Measurements from ENCODE around the gene TKTL1. TPM values are rescaled to one million over a fixed set of nuclear protein-coding genes. Genes with fewer than 3 reads are reported as not detected.

TKTL1 gene
- total and polyA plus RNA-seq, 7 experiments from 2014 or later = 0.58 to 47.7 (median 4.0) TPM

- no peaks in the 10 kb centered on the region for H3K27me3 Mint-ChIP-seq
- H3K4me3 ChIP-seq (ENCODE audit: low read length) = no peak overlapping the region
- H3K36me3 Mint-ChIP-seq = peaks cover 0 to 3% (median 0%) of the 10 kb centered on the region in 5 donors
- no peak overlapping the region for H3K27ac ChIP-seq (ENCODE audit: low read depth, low read length)
- POLR2A ChIA-PET = interaction anchor here (1.2 to 1.6 kb wide), 2 partner anchors 24 to 156 kb away, joined by 3 to 7 read pairs; partner anchors contain the start of gene RPL10
- peaks cover 14 to 29% of the 10 kb centered on the region in 2 donors for H3K4me1 ChIP-seq (ENCODE audit: control insufficient read depth in 2 of 2, insufficient read depth in 2 of 2, low read length in 2 of 2)
- no peaks in the 10 kb centered on the region for H3K9me3 Mint-ChIP-seq
- DNase-seq = no peak
- intact Hi-C loops (cut with micrococcal nuclease) = loop anchor here (5.0 to 10.0 kb wide), 5 partner anchors 140 to 653 kb away; partner anchors contain the start of genes ARHGAP4 (in 2 of the 2), ABCD1 (in 1 of the 2), BCAP31 (in 1 of the 2) and FAM3A (in 1 of the 2)
- CTCF ChIA-PET = interaction anchor here (0.6 to 1.0 kb wide), 2 partner anchors 53 to 150 kb away, joined by 3 read pairs; no protein-coding TSS in a partner anchor
- peak overlapping the region in 4 of 10 donors; percentile 5 to 61 (median 24) for H3K4me3 Mint-ChIP-seq
- H3K4me1 Mint-ChIP-seq = peaks cover 0 to 18% (median 12%) of the 10 kb centered on the region in 7 donors
- H3K27ac Mint-ChIP-seq = no peak overlapping the region
- ATAC-seq = no peak
- no peaks in the 10 kb centered on the region for H3K36me3 ChIP-seq (ENCODE audit: control insufficient read depth in 2 of 3, insufficient read depth in 3 of 3, low read length in 3 of 3)
- H3K27me3 ChIP-seq (ENCODE audit: control insufficient read depth in 2 of 2, insufficient read depth in 2 of 2, low read length in 2 of 2) = no peaks in the 10 kb centered on the region
- no peaks in the 10 kb centered on the region for H3K9me3 ChIP-seq (ENCODE audit: control insufficient read depth in 2 of 3, low read length in 3 of 3)
These were observed 79.5 kb downstream of the TKTL1 start for GRCh38 chrX:154375156-154375504.

GRCh38 chrX:154376774-154377173 lies 81.2 kb downstream of the TKTL1 start:
- no peaks in the 10 kb centered on the region for H3K27me3 ChIP-seq (ENCODE audit: control insufficient read depth in 2 of 2, insufficient read depth in 2 of 2, low read length in 2 of 2)
- peak overlapping the region; percentile 45 for H3K27ac ChIP-seq (ENCODE audit: low read depth, low read length)
- no peak for ATAC-seq
- H3K4me3 ChIP-seq (ENCODE audit: low read length) = no peak overlapping the region
- H3K27me3 Mint-ChIP-seq = no peaks in the 10 kb centered on the region
- peak overlapping the region in 1 of 10 donors; percentile 37 for H3K4me3 Mint-ChIP-seq
- H3K9me3 ChIP-seq (ENCODE audit: control insufficient read depth in 2 of 3, low read length in 3 of 3) = no peaks in the 10 kb centered on the region
- no peak for DNase-seq
- peaks cover 0 to 12% (median 0%) of the 10 kb centered on the region in 3 experiments for H3K36me3 ChIP-seq (ENCODE audit: control insufficient read depth in 2 of 3, insufficient read depth in 3 of 3, low read length in 3 of 3)
- peaks cover 5 to 26% (median 20%) of the 10 kb centered on the region in 7 donors for H3K4me1 Mint-ChIP-seq
- peaks cover 0 to 3% (median 0%) of the 10 kb centered on the region in 5 donors for H3K36me3 Mint-ChIP-seq
- intact Hi-C loops (cut with micrococcal nuclease) = loop anchor here (5.0 to 10.0 kb wide), 5 partner anchors 138 to 654 kb away; partner anchors contain the start of genes ARHGAP4 (in 2 of the 2), ABCD1 (in 1 of the 2), BCAP31 (in 1 of the 2) and FAM3A (in 1 of the 2)
- POLR2A ChIA-PET = interaction anchor here (1.2 to 1.6 kb wide), 3 partner anchors 14 to 155 kb away, joined by 3 to 6 read pairs (median 4); partner anchors contain the start of gene RPL10
- peaks cover 20 to 36% of the 10 kb centered on the region in 2 donors for H3K4me1 ChIP-seq (ENCODE audit: control insufficient read depth in 2 of 2, insufficient read depth in 2 of 2, low read length in 2 of 2)
- CTCF ChIA-PET = no interaction called here
- peak overlapping the region in 5 of 9 donors; percentile 19 to 94 (median 73) for H3K27ac Mint-ChIP-seq
- peaks cover 0 to 2% (median 0%) of the 10 kb centered on the region in 11 donors for H3K9me3 Mint-ChIP-seq

GRCh38 chrX:154378059-154378798 lies 82.6 kb downstream of the TKTL1 start:
- Histone ChIP-seq H3K27me3 (ENCODE audit: control insufficient read depth in 2 of 2, insufficient read depth in 2 of 2, low read length in 2 of 2) (no peaks in the 10 kb centered on the region), H3K9me3 (ENCODE audit: control insufficient read depth in 2 of 3, low read length in 3 of 3) (no peaks in the 10 kb centered on the region), H3K27ac (ENCODE audit: low read depth, low read length) (peak overlapping the region; percentile 98), H3K4me1 (ENCODE audit: control insufficient read depth in 2 of 2, insufficient read depth in 2 of 2, low read length in 2 of 2) (peaks cover 16 to 26% of the 10 kb centered on the region in 2 donors), H3K36me3 (ENCODE audit: control insufficient read depth in 2 of 3, insufficient read depth in 3 of 3, low read length in 3 of 3) (peaks cover 0 to 13% (median 0%) of the 10 kb centered on the region in 3 experiments), H3K4me3 (ENCODE audit: low read length) (peak overlapping the region; percentile 31)
- ChIA-PET CTCF (interaction anchor here (0.6 kb wide), 1 partner anchor 136 kb away, joined by 3 read pairs; no protein-coding TSS in a partner anchor), POLR2A (interaction anchor here (1.0 to 1.6 kb wide), 7 partner anchors 7 to 411 kb away, joined by 3 to 8 read pairs (median 5); partner anchors contain the start of genes IKBKG and RPL10)
- intact Hi-C loops (cut with micrococcal nuclease) = loop anchor here (1.0 to 10.0 kb wide), 8 partner anchors 9 to 656 kb away; partner anchors contain the start of genes ARHGAP4 (in 2 of the 2), MECP2 (in 2 of the 2), ABCD1 (in 1 of the 2) and BCAP31 (in 1 of the 2)
- Mint-ChIP-seq H3K9me3 (peaks cover 0 to 2% (median 0%) of the 10 kb centered on the region in 11 donors), H3K27me3 (no peaks in the 10 kb centered on the region), H3K36me3 (peaks cover 0 to 3% (median 0%) of the 10 kb centered on the region in 5 donors), H3K27ac (peak overlapping the region; percentile 37 to 95 (median 89)), H3K4me1 (peaks cover 5 to 21% (median 12%) of the 10 kb centered on the region in 7 donors), H3K4me3 (peak overlapping the region; percentile 58 to 88 (median 79))
- peak; percentile 29 to 92 (median 54) for DNase-seq
- no peak for ATAC-seq

GRCh38 chrX:154378799-154379568 lies 83.4 kb downstream of the TKTL1 start, which contains the start of gene EMD:
TSS of gene EMD (plus strand) at chrX:154379295. CDS start at chrX:154379485, 190 bp downstream.
- Mint-ChIP-seq H3K27me3 (no peaks in the 10 kb centered on the region), H3K4me3 (peak within 1 kb of the TSS; percentile 73 to 88 (median 84)), H3K4me1 (peaks cover 4 to 21% (median 12%) of the 10 kb centered on the region in 7 donors), H3K36me3 (peaks cover 0 to 3% (median 0%) of the 10 kb centered on the region in 5 donors), H3K27ac (peak within 1 kb of the TSS; percentile 72 to 95 (median 92)), H3K9me3 (peaks cover 0 to 2% (median 0%) of the 10 kb centered on the region in 11 donors)
- H3K4me1 ChIP-seq (ENCODE audit: control insufficient read depth in 2 of 2, insufficient read depth in 2 of 2, low read length in 2 of 2) = peaks cover 10 to 18% of the 10 kb centered on the region in 2 donors
- intact Hi-C loops (cut with micrococcal nuclease) = loop anchor here (1.0 to 10.0 kb wide), 11 partner anchors 8 to 657 kb away; partner anchors contain the start of genes ARHGAP4 (in 2 of the 2), FAM3A (in 2 of the 2), HCFC1 (in 2 of the 2) and MECP2 (in 2 of the 2)
- ATAC-seq (peak; percentile 87), DNase-seq (peak; percentile 88 to 98 (median 96))
- H3K4me3 ChIP-seq (ENCODE audit: low read length) = peak within 1 kb of the TSS; percentile 68
- ChIA-PET POLR2A (interaction anchor here (0.7 to 1.5 kb wide), 11 partner anchors 8 to 452 kb away, joined by 3 to 7 read pairs (median 3); partner anchors contain the start of genes IKBKG and RPL10), CTCF (interaction anchor here (0.6 kb wide), 1 partner anchor 135 kb away, joined by 3 read pairs; no protein-coding TSS in a partner anchor)
- H3K27ac ChIP-seq (ENCODE audit: low read depth, low read length) = peak within 1 kb of the TSS; percentile 99
- no peaks in the 10 kb centered on the region for H3K27me3 ChIP-seq (ENCODE audit: control insufficient read depth in 2 of 2, insufficient read depth in 2 of 2, low read length in 2 of 2)
- peaks cover 0 to 13% (median 0%) of the 10 kb centered on the region in 3 experiments for H3K36me3 ChIP-seq (ENCODE audit: control insufficient read depth in 2 of 3, insufficient read depth in 3 of 3, low read length in 3 of 3)
- no peaks in the 10 kb centered on the region for H3K9me3 ChIP-seq (ENCODE audit: control insufficient read depth in 2 of 3, low read length in 3 of 3)

- DNase-seq = no peak
- CTCF ChIA-PET = no interaction called here
- H3K27me3 Mint-ChIP-seq = no peaks in the 10 kb centered on the region
- POLR2A ChIA-PET = interaction anchor here (0.8 to 1.5 kb wide), 10 partner anchors 8 to 452 kb away, joined by 3 to 7 read pairs (median 3); partner anchors contain the start of genes IKBKG and RPL10
- H3K27ac Mint-ChIP-seq = peak overlapping the region; percentile 72 to 94 (median 92)
- H3K9me3 Mint-ChIP-seq = peaks cover 0 to 2% (median 0%) of the 10 kb centered on the region in 11 donors
- Histone ChIP-seq H3K4me3 (ENCODE audit: low read length) (peak overlapping the region; percentile 68), H3K9me3 (ENCODE audit: control insufficient read depth in 2 of 3, low read length in 3 of 3) (no peaks in the 10 kb centered on the region), H3K4me1 (ENCODE audit: control insufficient read depth in 2 of 2, insufficient read depth in 2 of 2, low read length in 2 of 2) (peaks cover 10 to 16% of the 10 kb centered on the region in 2 donors), H3K27ac (ENCODE audit: low read depth, low read length) (peak overlapping the region; percentile 99), H3K36me3 (ENCODE audit: control insufficient read depth in 2 of 3, insufficient read depth in 3 of 3, low read length in 3 of 3) (peaks cover 0 to 13% (median 0%) of the 10 kb centered on the region in 3 experiments), H3K27me3 (ENCODE audit: control insufficient read depth in 2 of 2, insufficient read depth in 2 of 2, low read length in 2 of 2) (no peaks in the 10 kb centered on the region)
- H3K4me1 Mint-ChIP-seq = peaks cover 4 to 21% (median 12%) of the 10 kb centered on the region in 7 donors
- H3K4me3 Mint-ChIP-seq = peak overlapping the region; percentile 73 to 88 (median 84)
- ATAC-seq = no peak
- intact Hi-C loops (cut with micrococcal nuclease) = loop anchor here (1.0 to 10.0 kb wide), 9 partner anchors 8 to 657 kb away; partner anchors contain the start of genes ARHGAP4 (in 2 of the 2), FAM3A (in 2 of the 2), ABCD1 (in 1 of the 2) and BCAP31 (in 1 of the 2)
- H3K36me3 Mint-ChIP-seq = peaks cover 0 to 3% (median 0%) of the 10 kb centered on the region in 5 donors
These were observed 84.0 kb downstream of the TKTL1 start for GRCh38 chrX:154379569-154379951.

Data from naive thymus-derived CD4-positive, alpha-beta T cell (primary cell).